ENCODE measurements around the gene HGS. TPM values are rescaled to one million over a fixed set of nuclear protein-coding genes. Genes with fewer than 3 reads are reported as not detected.

The HGS gene
- total and polyA plus RNA-seq, 8 donors = 39.3 to 174 (median 45.2) TPM

DNA sequence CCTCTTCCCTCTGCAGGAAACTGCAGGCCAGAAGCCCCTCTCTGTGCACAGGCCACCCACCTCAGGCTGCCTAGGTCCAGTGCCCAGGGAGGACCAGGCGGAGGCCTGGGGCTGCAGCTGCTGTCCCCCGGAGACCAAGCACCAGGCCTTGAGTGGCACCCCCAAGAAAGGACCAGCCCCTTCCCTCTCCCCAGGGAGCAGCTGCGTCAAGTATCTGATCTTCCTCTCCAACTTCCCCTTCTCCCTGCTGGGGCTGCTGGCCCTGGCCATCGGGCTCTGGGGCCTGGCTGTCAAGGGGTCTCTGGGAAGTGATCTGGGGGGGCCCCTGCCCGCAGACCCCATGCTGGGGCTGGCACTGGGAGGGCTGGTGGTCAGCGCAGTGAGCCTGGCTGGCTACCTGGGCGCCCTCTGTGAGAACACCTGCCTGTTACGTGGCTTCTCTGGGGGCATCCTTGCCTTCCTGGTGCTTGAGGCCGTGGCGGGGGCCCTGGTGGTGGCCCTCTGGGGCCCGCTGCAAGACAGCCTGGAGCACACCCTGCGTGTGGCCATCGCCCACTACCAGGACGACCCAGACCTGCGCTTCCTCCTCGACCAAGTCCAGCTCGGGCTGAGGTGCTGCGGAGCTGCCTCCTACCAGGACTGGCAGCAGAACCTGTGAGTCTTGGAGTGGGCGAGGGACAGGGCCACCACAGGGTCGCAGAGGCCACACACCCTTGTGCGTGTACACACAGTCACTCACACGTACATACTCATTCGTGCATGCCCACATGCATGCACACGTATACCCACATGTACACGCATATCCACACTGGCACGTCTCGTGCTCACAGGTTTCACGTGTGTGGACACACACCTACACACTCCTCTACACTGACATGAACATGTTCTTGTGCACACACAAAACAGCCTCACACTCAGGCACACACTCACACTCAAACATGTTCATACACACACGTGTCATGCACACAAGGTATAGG is 38.5 kb upstream of the HGS start:
- H3K36me3 ChIP-seq = no peaks in the 10 kb centered on the region
- no peak for ATAC-seq
- FAIRE-seq = no peak
- intact Hi-C loops (cut with DNase I) = no loop called here
- TF ChIP-seq, protein P1, sequence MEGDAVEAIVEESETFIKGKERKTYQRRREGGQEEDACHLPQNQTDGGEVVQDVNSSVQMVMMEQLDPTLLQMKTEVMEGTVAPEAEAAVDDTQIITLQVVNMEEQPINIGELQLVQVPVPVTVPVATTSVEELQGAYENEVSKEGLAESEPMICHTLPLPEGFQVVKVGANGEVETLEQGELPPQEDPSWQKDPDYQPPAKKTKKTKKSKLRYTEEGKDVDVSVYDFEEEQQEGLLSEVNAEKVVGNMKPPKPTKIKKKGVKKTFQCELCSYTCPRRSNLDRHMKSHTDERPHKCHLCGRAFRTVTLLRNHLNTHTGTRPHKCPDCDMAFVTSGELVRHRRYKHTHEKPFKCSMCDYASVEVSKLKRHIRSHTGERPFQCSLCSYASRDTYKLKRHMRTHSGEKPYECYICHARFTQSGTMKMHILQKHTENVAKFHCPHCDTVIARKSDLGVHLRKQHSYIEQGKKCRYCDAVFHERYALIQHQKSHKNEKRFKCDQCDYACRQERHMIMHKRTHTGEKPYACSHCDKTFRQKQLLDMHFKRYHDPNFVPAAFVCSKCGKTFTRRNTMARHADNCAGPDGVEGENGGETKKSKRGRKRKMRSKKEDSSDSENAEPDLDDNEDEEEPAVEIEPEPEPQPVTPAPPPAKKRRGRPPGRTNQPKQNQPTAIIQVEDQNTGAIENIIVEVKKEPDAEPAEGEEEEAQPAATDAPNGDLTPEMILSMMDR (IDR thresholded peaks at IDR 0.05) = no peak
- WGBS, 2 donors = 80 to 85% methylated on average over 24 to 29 of the region's 29 CpGs
- no peaks in the 10 kb centered on the region for H3K4me1 ChIP-seq
- H3K27me3 ChIP-seq = peaks cover 0 to 12% (median 3%) of the 10 kb centered on the region in 4 donors
- H3K9me3 ChIP-seq = no peaks in the 10 kb centered on the region
- DNase-seq = no peak
- no peak overlapping the region for H3K4me3 ChIP-seq
- no peak overlapping the region for H3K27ac ChIP-seq

DNA sequence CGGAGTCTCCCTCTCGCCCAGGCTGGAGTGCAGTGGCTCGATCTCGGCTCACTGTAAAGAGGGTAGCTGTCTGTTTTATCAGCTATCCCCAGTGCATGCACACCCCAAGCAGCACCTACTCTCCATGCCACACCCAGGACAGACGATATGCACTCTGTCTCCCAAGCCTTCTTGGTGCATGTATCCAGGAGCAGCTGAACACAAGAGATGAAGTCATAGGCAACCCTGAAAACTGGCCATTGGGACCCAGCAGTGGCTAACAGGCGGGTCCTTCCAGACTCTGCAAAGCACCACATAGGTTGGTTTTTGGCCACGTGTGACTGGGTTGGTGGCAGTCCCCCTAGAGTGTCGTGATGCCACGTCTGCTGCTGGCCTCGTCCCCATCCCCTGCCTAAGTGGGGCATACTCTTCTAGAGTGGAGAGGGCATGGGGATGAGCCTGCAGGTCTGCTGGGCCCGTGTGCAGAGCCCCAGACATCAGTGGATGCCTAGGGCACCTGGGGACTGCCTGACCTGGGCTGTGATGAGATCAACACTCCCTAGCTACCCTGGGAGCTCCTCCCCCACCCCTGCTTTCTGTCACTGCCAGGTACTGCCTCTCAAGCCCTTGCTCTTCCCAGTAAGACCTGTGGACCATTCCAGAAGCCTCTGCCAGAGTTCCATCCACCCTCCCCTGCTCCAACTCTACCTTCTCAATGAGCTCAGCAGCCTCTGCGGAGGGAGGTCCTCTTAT is 36.8 kb upstream of the HGS start:
- TF ChIP-seq, protein P1 (IDR thresholded peaks at IDR 0.05) = no peak
- WGBS, 2 donors = 55 to 60% methylated on average over 12 of the region's 12 CpGs
- FAIRE-seq (no peak), DNase-seq (no peak), ATAC-seq (no peak)
- no peaks in the 10 kb centered on the region for H3K36me3 ChIP-seq
- no peak overlapping the region for H3K27ac ChIP-seq
- no peaks in the 10 kb centered on the region for H3K4me1 ChIP-seq
- intact Hi-C loops (cut with DNase I) = no loop called here
- no peak overlapping the region for H3K4me3 ChIP-seq
- H3K27me3 ChIP-seq = peaks cover 0 to 12% (median 3%) of the 10 kb centered on the region in 4 donors
- no peaks in the 10 kb centered on the region for H3K9me3 ChIP-seq

DNA sequence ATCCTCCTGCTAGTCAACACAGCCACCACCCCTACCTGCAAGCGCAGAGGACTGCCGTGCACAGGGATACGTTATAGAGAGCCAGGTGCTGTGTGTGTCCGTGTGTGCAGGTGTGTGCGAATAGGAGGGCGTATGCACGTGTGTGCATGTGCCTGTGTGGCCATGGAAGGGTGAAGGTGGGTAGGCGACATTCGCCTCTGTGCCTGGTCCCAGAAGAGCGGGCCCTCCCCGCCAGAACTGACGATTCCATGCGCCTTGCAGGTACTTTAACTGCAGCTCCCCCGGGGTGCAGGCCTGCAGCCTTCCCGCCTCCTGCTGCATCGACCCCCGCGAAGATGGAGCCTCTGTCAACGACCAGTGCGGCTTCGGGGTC is 36.2 kb upstream of the HGS start:
- H3K36me3 ChIP-seq = no peaks in the 10 kb centered on the region
- WGBS, 2 donors = 18 to 20% methylated on average over 21 of the region's 21 CpGs
- H3K9me3 ChIP-seq = no peaks in the 10 kb centered on the region
- no peak overlapping the region for H3K27ac ChIP-seq
- no peak overlapping the region for H3K4me3 ChIP-seq
- TF ChIP-seq, protein P1 (IDR thresholded peaks at IDR 0.05) = no peak
- no peak for FAIRE-seq
- DNase-seq = no peak
- intact Hi-C loops (cut with DNase I) = no loop called here
- no peaks in the 10 kb centered on the region for H3K4me1 ChIP-seq
- H3K27me3 ChIP-seq = peaks cover 0 to 12% (median 3%) of the 10 kb centered on the region in 4 donors
- ATAC-seq = peak in 1 of 4 donors; percentile 9

DNA sequence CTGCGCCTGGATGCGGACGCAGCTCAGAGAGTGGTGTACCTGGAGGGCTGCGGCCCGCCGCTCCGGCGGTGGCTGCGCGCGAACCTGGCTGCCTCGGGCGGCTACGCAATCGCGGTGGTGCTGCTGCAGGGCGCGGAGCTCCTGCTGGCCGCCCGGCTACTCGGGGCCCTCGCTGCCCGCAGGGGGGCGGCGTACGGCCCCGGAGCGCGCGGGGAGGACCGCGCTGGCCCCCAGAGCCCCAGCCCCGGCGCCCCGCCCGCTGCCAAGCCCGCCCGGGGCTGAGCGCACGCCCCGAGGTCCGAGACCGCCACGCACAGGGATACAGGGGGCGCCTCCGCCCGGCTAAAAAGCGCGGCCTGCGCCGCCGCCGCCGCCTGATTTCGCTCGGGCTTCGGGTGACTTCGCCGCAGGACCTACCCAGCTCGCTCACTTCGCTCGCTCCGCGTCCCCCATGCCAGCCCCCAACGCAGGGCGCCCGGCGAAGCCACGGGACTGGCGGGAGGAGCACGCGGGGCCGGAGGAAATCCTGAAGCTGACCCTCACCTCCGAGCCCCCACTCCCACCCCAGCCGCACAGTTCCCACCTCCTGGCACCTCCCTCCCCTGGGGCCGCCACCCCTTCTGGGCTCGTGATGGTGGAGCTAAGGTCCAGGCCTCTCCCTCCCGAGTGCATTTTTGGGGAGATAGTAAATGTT is 35.7 kb upstream of the HGS start:
- intact Hi-C loops (cut with DNase I) = no loop called here
- Histone ChIP-seq H3K27me3 (peaks cover 0 to 12% (median 3%) of the 10 kb centered on the region in 4 donors), H3K9me3 (no peaks in the 10 kb centered on the region), H3K27ac (no peak overlapping the region), H3K4me3 (no peak overlapping the region), H3K4me1 (no peaks in the 10 kb centered on the region), H3K36me3 (no peaks in the 10 kb centered on the region)
- DNase-seq (no peak), ATAC-seq (peak in 2 of 4 donors; percentile 16 to 29), FAIRE-seq (no peak)
- 6% methylated on average over 44 to 78 of the region's 78 CpGs for WGBS, 2 donors
- TF ChIP-seq, protein P1 (IDR thresholded peaks at IDR 0.05) = no peak
